H9 (cell line): ENCODE results near the gene TMEM63B. TPM values are rescaled to one million over a fixed set of nuclear protein-coding genes. Genes with fewer than 3 reads are reported as not detected.
A peak's percentile ranks its signal among the peaks of the same experiment; 100 is the strongest.

Source experiments
- DNase-seq: peaks from one replicate; pipeline ENCODE4 v3.0.0-alpha.2; 2017
- H2AFZ ChIP-seq: one replicate; pipeline ENCODE4 v1.6.1; 2013; ENCODE audit warnings: mild to moderate bottlenecking, low read length, control low read depth, moderate library complexity
- H2AK5ac ChIP-seq: 2 replicates; pipeline ENCODE4 v1.6.1; 2013; ENCODE audit warnings: low read length, control low read depth, mixed read lengths; ENCODE audit not compliant: insufficient read length
- H2BK120ac ChIP-seq: one replicate; pipeline ENCODE4 v1.6.1; 2013; ENCODE audit warnings: low read depth, mild to moderate bottlenecking, low read length, control low read depth, inconsistent platforms; ENCODE audit not compliant: poor library complexity, severe bottlenecking
- H2BK12ac ChIP-seq: 2 replicates; pipeline ENCODE4 v1.6.1; 2013; ENCODE audit warnings: low read length, control low read depth, mixed read lengths, low read depth; ENCODE audit not compliant: insufficient read length
- H2BK15ac ChIP-seq: 2 replicates; pipeline ENCODE4 v1.6.1; 2013; ENCODE audit warnings: low read depth, low read length, control low read depth
- H2BK20ac ChIP-seq: one replicate; pipeline ENCODE4 v1.6.1; 2013; ENCODE audit warnings: low read depth, mild to moderate bottlenecking, low read length, control low read depth, inconsistent platforms; ENCODE audit not compliant: poor library complexity, severe bottlenecking
- H2BK5ac ChIP-seq: 2 replicates; pipeline ENCODE4 v1.6.1; 2013; ENCODE audit warnings: low read length, control low read depth, mixed read lengths; ENCODE audit not compliant: insufficient read length
- H3K14ac ChIP-seq: 2 replicates; pipeline ENCODE4 v1.6.1; 2013; ENCODE audit warnings: low read length, control low read depth; ENCODE audit not compliant: insufficient read depth
- H3K18ac ChIP-seq: 2 replicates; pipeline ENCODE4 v1.6.1; 2013; ENCODE audit warnings: low read depth, mild to moderate bottlenecking, mixed read lengths, low read length, control low read depth; ENCODE audit not compliant: insufficient read length
- H3K23ac ChIP-seq: 2 replicates; pipeline ENCODE4 v1.6.1; 2013; ENCODE audit warnings: low read length, control low read depth, mixed read lengths, low read depth; ENCODE audit not compliant: insufficient read length
- H3K23me2 ChIP-seq: 2 replicates; pipeline ENCODE4 v1.6.1; 2013; ENCODE audit warnings: low read depth, mild to moderate bottlenecking, mixed read lengths, low read length, control low read depth; ENCODE audit not compliant: insufficient read length, poor library complexity, severe bottlenecking
- H3K27ac ChIP-seq: 2 replicates; pipeline ENCODE4 v1.5.1; 2013; ENCODE audit warnings: low read length, control low read depth, mixed read lengths, low read depth; ENCODE audit not compliant: insufficient read length
- H3K27me3 ChIP-seq: 2 replicates; pipeline ENCODE4 v1.6.1; 2013; ENCODE audit warnings: low read length, control low read depth, inconsistent platforms; ENCODE audit not compliant: insufficient read depth
- H3K4ac ChIP-seq: 2 replicates; pipeline ENCODE4 v1.6.1; 2013; ENCODE audit warnings: low read depth, mild to moderate bottlenecking, control low read depth, inconsistent platforms, low read length, moderate library complexity
- H3K4me1 ChIP-seq: 2 replicates; pipeline ENCODE4 v1.6.1; 2013; ENCODE audit warnings: low read length, control low read depth, inconsistent platforms; ENCODE audit not compliant: insufficient read depth
- H3K4me2 ChIP-seq: 2 replicates; pipeline ENCODE4 v1.6.1; 2013; ENCODE audit warnings: low read length, control low read depth, mixed read lengths; ENCODE audit not compliant: insufficient read length, insufficient read depth
- H3K56ac ChIP-seq: 2 replicates; pipeline ENCODE4 v1.6.1; 2013; ENCODE audit warnings: low read depth, mild to moderate bottlenecking, mixed read lengths, low read length, control low read depth; ENCODE audit not compliant: insufficient read length
- H3K79me1 ChIP-seq: 2 replicates; pipeline ENCODE4 v1.6.1; 2013; ENCODE audit warnings: low read depth, mild to moderate bottlenecking, moderate library complexity, low read length, control low read depth, inconsistent platforms; ENCODE audit not compliant: insufficient read depth, poor library complexity, severe bottlenecking
- H3K79me2 ChIP-seq: 2 replicates; pipeline ENCODE4 v1.6.1; 2013; ENCODE audit warnings: low read length, control low read depth, inconsistent platforms; ENCODE audit not compliant: insufficient read depth
- H3K9ac ChIP-seq: 2 replicates; pipeline ENCODE4 v1.6.1; 2013; ENCODE audit warnings: low read length, control low read depth, mixed read lengths; ENCODE audit not compliant: insufficient read length; ENCODE audit errors: extremely low read depth
- H3K9me3 ChIP-seq: one replicate; pipeline ENCODE4 v1.6.1; 2013; ENCODE audit warnings: low read depth, low read length, inconsistent platforms; ENCODE audit not compliant: control insufficient read depth
- H3T11ph ChIP-seq: one replicate; pipeline ENCODE4 v1.6.1; 2013; ENCODE audit warnings: mild to moderate bottlenecking, low read length, control low read depth, inconsistent platforms
- H4K20me1 ChIP-seq: one replicate; pipeline ENCODE4 v1.6.1; 2013; ENCODE audit not compliant: control insufficient read depth, insufficient read length, insufficient read depth
- H4K5ac ChIP-seq: 2 replicates; pipeline ENCODE4 v1.6.1; 2013; ENCODE audit warnings: low read depth, mild to moderate bottlenecking, mixed read lengths, low read length, control low read depth; ENCODE audit not compliant: insufficient read length
- H4K8ac ChIP-seq: replicated peaks from 2 replicates; pipeline ENCODE4 v1.6.1; 2013; ENCODE audit warnings: low read length, control low read depth, mixed read lengths, low read depth; ENCODE audit not compliant: insufficient read length
- H4K91ac ChIP-seq: 2 replicates; pipeline ENCODE4 v1.6.1; 2013; ENCODE audit warnings: low read depth, mild to moderate bottlenecking, moderate library complexity, mixed read lengths, low read length, control low read depth; ENCODE audit not compliant: insufficient read length
- H3K27ac Mint-ChIP-seq, 3 experiments: 2 replicates in 2 of 3; 3 replicates in 1 of 3; pipeline ENCODE4 v1.8.0; 2020 to 2021; ENCODE audit warnings: mixed read lengths in 3 of 3, mild to moderate bottlenecking in 1 of 3, moderate library complexity in 1 of 3
- H3K27me3 Mint-ChIP-seq: 2 replicates; pipeline ENCODE4 v1.8.0; 2021; ENCODE audit warnings: low read depth, mild to moderate bottlenecking, moderate library complexity, mixed read lengths
- H3K36me3 Mint-ChIP-seq, 3 experiments: 2 replicates in 2 of 3; 3 replicates in 1 of 3; pipeline ENCODE4 v1.8.0; 2020 to 2021; ENCODE audit warnings: low read depth in 3 of 3, mixed read lengths in 3 of 3; ENCODE audit not compliant: insufficient read depth in 1 of 3
- H3K4me1 Mint-ChIP-seq, 2 experiments: 2 replicates each; pipeline ENCODE4 v1.8.0; 2020; ENCODE audit warnings: mixed read lengths in 2 of 2
- H3K4me3 Mint-ChIP-seq, 2 experiments: 2 replicates in 1 of 2; 3 replicates in 1 of 2; pipeline ENCODE4 v1.8.0; 2020 to 2021; ENCODE audit warnings: mild to moderate bottlenecking in 2 of 2, mixed read lengths in 2 of 2, moderate library complexity in 1 of 2
- H3K9me3 Mint-ChIP-seq, 2 experiments: 2 replicates in 1 of 2; 3 replicates in 1 of 2; pipeline ENCODE4 v1.8.0; 2020; ENCODE audit warnings: mild to moderate bottlenecking in 2 of 2, mixed read lengths in 2 of 2, moderate library complexity in 1 of 2
- WGBS: extraction: QIAGEN DNeasy Blood & Tissue Kit; methylation state at CpG from one replicate; pipeline ENCODE4 v1.1.7; 2013; ENCODE audit warnings: missing lambda C conversion rate, low lambda C conversion rate, mixed read lengths; ENCODE audit not compliant: insufficient read length; ENCODE audit errors: extremely low coverage; 5-methylcytosine and 5-hydroxymethylcytosine counted together
- total RNA-seq: library from RNA; stranded (reverse); gene quantifications from 2 replicates; pipeline ENCODE4 v1.2.1, GENCODE V29; 2021
- TF ChIP-seq, protein P1 (sequence below): fragments of 200-600 bp; sonication (generic); conservative IDR thresholded peaks from 3 replicates; pipeline ENCODE4 v1.8.0; 2021; ENCODE audit warnings: antibody characterized with exemption, mild to moderate bottlenecking

The TMEM63B gene
- total RNA-seq, 1 experiment from 2014 or later, result 56.3 TPM

DNA sequence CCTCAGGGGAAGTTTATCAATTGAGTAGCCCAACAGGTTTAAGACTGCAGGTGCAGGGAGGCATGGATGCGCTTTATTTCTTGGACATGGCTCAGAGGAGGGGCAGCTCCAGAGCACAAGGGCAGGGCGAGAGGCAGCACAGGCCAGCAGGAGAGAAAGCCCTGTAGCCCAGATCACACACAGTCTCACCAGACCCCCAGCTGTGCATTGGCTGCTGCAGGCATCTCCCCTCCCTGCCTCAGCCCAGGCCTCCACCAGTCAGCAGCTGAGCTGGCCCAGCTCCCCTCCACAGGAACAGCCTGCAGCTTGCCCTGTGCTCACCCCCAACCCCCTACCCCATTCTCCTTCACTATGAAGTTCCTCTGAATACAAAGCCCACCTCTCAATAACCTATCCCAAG, 24.8 kb upstream of the TMEM63B start:
- Histone ChIP-seq H3K18ac (no peak overlapping the region), H3K79me2 (0 out of 2 replicates have a peak, but pooled peaks cover 1% of the 10 kb centered on the region), H3K4ac (no peak overlapping the region), H3K27ac (no peak overlapping the region), H4K20me1 (no peaks in the 10 kb centered on the region), H3K9ac (no peak overlapping the region), H3T11ph (no peak overlapping the region), H4K91ac (no peak overlapping the region), H3K4me1 (no peaks in the 10 kb centered on the region), H3K23me2 (no peaks in the 10 kb centered on the region), H2BK120ac (no peak overlapping the region), H2BK5ac (no peak overlapping the region), H2BK12ac (no peak overlapping the region), H3K79me1 (peaks cover 5% of the 10 kb centered on the region), H3K4me2 (no peak overlapping the region), H3K23ac (no peak overlapping the region), H4K5ac (no peak overlapping the region), H4K8ac (no peak overlapping the region), H2AFZ (no peak overlapping the region), H3K27me3 (no peaks in the 10 kb centered on the region), H3K56ac (no peak overlapping the region), H2AK5ac (no peak overlapping the region), H2BK20ac (no peak overlapping the region), H3K9me3 (no peaks in the 10 kb centered on the region), H2BK15ac (no peak overlapping the region), H3K14ac (no peak overlapping the region)
- no CpG with 5 or more reads among the region's 2 CpGs for WGBS
- no peak overlapping the region for H3K4me3 Mint-ChIP-seq
- TF ChIP-seq, protein P1, sequence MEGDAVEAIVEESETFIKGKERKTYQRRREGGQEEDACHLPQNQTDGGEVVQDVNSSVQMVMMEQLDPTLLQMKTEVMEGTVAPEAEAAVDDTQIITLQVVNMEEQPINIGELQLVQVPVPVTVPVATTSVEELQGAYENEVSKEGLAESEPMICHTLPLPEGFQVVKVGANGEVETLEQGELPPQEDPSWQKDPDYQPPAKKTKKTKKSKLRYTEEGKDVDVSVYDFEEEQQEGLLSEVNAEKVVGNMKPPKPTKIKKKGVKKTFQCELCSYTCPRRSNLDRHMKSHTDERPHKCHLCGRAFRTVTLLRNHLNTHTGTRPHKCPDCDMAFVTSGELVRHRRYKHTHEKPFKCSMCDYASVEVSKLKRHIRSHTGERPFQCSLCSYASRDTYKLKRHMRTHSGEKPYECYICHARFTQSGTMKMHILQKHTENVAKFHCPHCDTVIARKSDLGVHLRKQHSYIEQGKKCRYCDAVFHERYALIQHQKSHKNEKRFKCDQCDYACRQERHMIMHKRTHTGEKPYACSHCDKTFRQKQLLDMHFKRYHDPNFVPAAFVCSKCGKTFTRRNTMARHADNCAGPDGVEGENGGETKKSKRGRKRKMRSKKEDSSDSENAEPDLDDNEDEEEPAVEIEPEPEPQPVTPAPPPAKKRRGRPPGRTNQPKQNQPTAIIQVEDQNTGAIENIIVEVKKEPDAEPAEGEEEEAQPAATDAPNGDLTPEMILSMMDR, result no peak
- H3K27ac Mint-ChIP-seq, result peak overlapping the region in 2 of 3 experiments; percentile 64 to 68; a peak in 3 of 7 replicates
- H3K4me1 Mint-ChIP-seq, result peaks cover 21% of the 10 kb centered on the region in 2 experiments
- H3K27me3 Mint-ChIP-seq, result no peaks in the 10 kb centered on the region
- DNase-seq, result peak; percentile 40
- H3K9me3 Mint-ChIP-seq, result no peaks in the 10 kb centered on the region
- H3K36me3 Mint-ChIP-seq, result peaks cover 19 to 54% (median 49%) of the 10 kb centered on the region in 3 experiments; a peak in 6 of 7 replicates
